HepG2 (cell line): ENCODE results near the gene CDC37L1. TPM values are rescaled to one million over a fixed set of nuclear protein-coding genes. Genes with fewer than 3 reads are reported as not detected.

Experiments
- DR1 ChIP-seq: sonication (generic); formaldehyde crosslinking; IDR thresholded peaks from 2 replicates; pipeline ENCODE4 v1.8.0; 2021; ENCODE audit warnings: mild to moderate bottlenecking, missing genetic modification reagents, inconsistent platforms
- MTA1 ChIP-seq: sonication (generic); formaldehyde crosslinking; IDR thresholded peaks from 2 replicates; pipeline ENCODE4 v1.4.0; 2020; ENCODE audit warnings: missing genetic modification reagents, mild to moderate bottlenecking, borderline replicate concordance
- MXD4 ChIP-seq: IDR thresholded peaks from 2 replicates; pipeline ENCODE4 v1.6.1; 2016; ENCODE audit warnings: mild to moderate bottlenecking, missing biosample characterization, missing genetic modification reagents
- POLR2AphosphoS2 ChIP-seq: IDR thresholded peaks from 2 replicates; pipeline ENCODE4 v1.6.1; 2011; ENCODE audit warnings: low read depth, low read length, improper control_type of control experiment
- RARG ChIP-seq: sonication (generic); formaldehyde crosslinking; IDR thresholded peaks from 2 replicates; pipeline ENCODE4 v1.4.0; 2020; ENCODE audit warnings: low read depth, mild to moderate bottlenecking, missing genetic modification reagents
- ZNF354B ChIP-seq: sonication (generic); formaldehyde crosslinking; IDR thresholded peaks from 2 replicates; pipeline ENCODE4 v1.8.0; 2022; ENCODE audit warnings: mild to moderate bottlenecking, missing genetic modification reagents
- ZNF510 ChIP-seq: sonication (generic); formaldehyde crosslinking; IDR thresholded peaks from 2 replicates; pipeline ENCODE4 v1.4.0; 2020; ENCODE audit warnings: low read depth, mild to moderate bottlenecking, missing genetic modification reagents
- ZNF558 ChIP-seq: sonication (generic); formaldehyde crosslinking; IDR thresholded peaks from 2 replicates; pipeline ENCODE4 v1.9.0; 2022; ENCODE audit warnings: mild to moderate bottlenecking, missing genetic modification reagents, borderline replicate concordance
- ZNF660 ChIP-seq: sonication (generic); formaldehyde crosslinking; IDR thresholded peaks from 2 replicates; pipeline ENCODE4 v1.5.1; 2020; ENCODE audit warnings: mild to moderate bottlenecking, low read depth, missing genetic modification reagents, borderline replicate concordance
- polyA plus RNA-seq, 8 experiments: library from polyadenylated mRNA; depleted of rRNA in 3 of 8; stranded (reverse) in 7 of 8; unstranded in 1 of 8; fragments of >200 nt; fragmentation: Illumina TruSeq in 4 of 8; extraction: Trizol in 4 of 8; gene quantifications; 2 replicates each; pipeline versions ENCODE4 v1.2.1 to v1.2.3, GENCODE V29; 2011 to 2016; ENCODE audit warnings: low read depth in 4 of 8, missing spikeins in 1 of 8, mixed read lengths in 1 of 8; ENCODE audit not compliant: insufficient read depth in 1 of 8
- total RNA-seq, 5 experiments: library from RNA; depleted of rRNA; stranded (reverse); fragments of >200 nt; fragmentation: Illumina TruSeq; extraction: Trizol; gene quantifications; 2 replicates each; pipeline ENCODE4 v1.2.3, GENCODE V29; 2016; ENCODE audit warnings: low read depth in 1 of 5
- TF ChIP-seq, protein P1 (sequence below): sonication (generic); formaldehyde crosslinking; IDR thresholded peaks from 2 replicates; pipeline ENCODE4 v1.5.0; 2020; ENCODE audit warnings: mild to moderate bottlenecking, missing genetic modification reagents
- TF ChIP-seq, protein P2 (sequence below): sonication (generic); formaldehyde crosslinking; IDR thresholded peaks from 2 replicates; pipeline ENCODE4 v1.5.0; 2020; ENCODE audit warnings: missing genetic modification reagents

The CDC37L1 gene
- total and polyA plus RNA-seq, 2 of the 13 experiments (the other 11 are each of a cell fraction or from before 2014, with no cell fraction given): 5.5 to 17.0 TPM

DNA sequence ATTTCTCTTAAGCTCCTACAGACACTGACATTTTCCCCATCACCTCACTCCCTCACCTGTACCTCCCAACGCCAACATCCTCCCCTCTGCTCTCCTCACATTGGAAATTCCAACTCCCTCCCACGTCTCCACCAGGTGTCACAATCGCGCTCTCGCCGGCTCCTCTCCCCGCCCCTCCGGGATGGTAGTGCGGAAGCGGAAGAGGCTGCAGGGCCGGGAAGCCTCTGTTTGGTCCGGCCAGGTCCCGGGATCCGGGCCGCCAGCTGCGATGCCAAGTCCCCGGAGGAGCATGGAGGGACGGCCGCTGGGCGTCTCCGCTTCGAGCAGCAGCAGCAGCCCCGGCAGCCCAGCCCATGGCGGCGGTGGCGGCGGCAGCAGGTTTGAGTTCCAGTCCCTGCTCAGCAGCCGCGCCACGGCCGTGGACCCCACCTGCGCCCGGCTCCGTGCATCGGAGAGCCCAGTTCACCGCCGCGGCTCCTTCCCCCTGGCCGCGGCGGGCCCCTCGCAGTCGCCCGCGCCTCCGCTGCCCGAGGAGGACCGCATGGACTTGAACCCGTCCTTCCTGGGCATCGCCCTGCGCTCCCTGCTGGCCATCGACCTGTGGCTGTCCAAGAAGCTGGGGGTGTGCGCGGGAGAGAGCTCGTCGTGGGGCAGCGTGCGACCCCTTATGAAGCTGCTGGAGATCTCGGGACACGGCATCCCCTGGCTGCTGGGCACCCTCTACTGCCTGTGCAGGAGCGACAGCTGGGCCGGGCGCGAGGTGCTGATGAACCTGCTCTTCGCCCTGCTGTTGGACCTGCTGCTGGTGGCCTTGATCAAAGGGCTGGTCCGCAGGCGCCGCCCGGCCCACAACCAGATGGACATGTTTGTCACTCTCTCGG lies 17.0 kb upstream of the CDC37L1 start, which contains the start of gene PLPP6 (continued):
- TF ChIP-seq, protein P1, sequence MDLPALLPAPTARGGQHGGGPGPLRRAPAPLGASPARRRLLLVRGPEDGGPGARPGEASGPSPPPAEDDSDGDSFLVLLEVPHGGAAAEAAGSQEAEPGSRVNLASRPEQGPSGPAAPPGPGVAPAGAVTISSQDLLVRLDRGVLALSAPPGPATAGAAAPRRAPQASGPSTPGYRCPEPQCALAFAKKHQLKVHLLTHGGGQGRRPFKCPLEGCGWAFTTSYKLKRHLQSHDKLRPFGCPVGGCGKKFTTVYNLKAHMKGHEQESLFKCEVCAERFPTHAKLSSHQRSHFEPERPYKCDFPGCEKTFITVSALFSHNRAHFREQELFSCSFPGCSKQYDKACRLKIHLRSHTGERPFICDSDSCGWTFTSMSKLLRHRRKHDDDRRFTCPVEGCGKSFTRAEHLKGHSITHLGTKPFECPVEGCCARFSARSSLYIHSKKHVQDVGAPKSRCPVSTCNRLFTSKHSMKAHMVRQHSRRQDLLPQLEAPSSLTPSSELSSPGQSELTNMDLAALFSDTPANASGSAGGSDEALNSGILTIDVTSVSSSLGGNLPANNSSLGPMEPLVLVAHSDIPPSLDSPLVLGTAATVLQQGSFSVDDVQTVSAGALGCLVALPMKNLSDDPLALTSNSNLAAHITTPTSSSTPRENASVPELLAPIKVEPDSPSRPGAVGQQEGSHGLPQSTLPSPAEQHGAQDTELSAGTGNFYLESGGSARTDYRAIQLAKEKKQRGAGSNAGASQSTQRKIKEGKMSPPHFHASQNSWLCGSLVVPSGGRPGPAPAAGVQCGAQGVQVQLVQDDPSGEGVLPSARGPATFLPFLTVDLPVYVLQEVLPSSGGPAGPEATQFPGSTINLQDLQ: no peak; the same call in 1 of the 2 replicates
- TF ChIP-seq DR1 (CRISPR knock-in tag): peak; percentile 36; the same call in 1 of the 2 replicates
- 0 out of 2 replicates have a peak, but pooled peaks have one; percentile 21 for TF ChIP-seq ZNF510 (CRISPR knock-in tag)
- TF ChIP-seq RARG: no peak
- TF ChIP-seq MTA1 (CRISPR knock-in tag): peak; percentile 71; the same call in 1 of the 2 replicates
- TF ChIP-seq, protein P2, sequence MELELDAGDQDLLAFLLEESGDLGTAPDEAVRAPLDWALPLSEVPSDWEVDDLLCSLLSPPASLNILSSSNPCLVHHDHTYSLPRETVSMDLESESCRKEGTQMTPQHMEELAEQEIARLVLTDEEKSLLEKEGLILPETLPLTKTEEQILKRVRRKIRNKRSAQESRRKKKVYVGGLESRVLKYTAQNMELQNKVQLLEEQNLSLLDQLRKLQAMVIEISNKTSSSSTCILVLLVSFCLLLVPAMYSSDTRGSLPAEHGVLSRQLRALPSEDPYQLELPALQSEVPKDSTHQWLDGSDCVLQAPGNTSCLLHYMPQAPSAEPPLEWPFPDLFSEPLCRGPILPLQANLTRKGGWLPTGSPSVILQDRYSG: no peak; the same call in none of the 2 replicates
- TF ChIP-seq ZNF354B (CRISPR knock-in tag): 0 out of 2 replicates have a peak, but pooled peaks have one; percentile 20
- TF ChIP-seq POLR2AphosphoS2: no peak
- no peak for TF ChIP-seq ZNF660 (CRISPR knock-in tag)
- TF ChIP-seq MXD4: peak; percentile 25
- no peak for TF ChIP-seq ZNF558 (CRISPR knock-in tag)
